ENCODE results near the gene DDIT3.

- TF ChIP-seq, protein P1, sequence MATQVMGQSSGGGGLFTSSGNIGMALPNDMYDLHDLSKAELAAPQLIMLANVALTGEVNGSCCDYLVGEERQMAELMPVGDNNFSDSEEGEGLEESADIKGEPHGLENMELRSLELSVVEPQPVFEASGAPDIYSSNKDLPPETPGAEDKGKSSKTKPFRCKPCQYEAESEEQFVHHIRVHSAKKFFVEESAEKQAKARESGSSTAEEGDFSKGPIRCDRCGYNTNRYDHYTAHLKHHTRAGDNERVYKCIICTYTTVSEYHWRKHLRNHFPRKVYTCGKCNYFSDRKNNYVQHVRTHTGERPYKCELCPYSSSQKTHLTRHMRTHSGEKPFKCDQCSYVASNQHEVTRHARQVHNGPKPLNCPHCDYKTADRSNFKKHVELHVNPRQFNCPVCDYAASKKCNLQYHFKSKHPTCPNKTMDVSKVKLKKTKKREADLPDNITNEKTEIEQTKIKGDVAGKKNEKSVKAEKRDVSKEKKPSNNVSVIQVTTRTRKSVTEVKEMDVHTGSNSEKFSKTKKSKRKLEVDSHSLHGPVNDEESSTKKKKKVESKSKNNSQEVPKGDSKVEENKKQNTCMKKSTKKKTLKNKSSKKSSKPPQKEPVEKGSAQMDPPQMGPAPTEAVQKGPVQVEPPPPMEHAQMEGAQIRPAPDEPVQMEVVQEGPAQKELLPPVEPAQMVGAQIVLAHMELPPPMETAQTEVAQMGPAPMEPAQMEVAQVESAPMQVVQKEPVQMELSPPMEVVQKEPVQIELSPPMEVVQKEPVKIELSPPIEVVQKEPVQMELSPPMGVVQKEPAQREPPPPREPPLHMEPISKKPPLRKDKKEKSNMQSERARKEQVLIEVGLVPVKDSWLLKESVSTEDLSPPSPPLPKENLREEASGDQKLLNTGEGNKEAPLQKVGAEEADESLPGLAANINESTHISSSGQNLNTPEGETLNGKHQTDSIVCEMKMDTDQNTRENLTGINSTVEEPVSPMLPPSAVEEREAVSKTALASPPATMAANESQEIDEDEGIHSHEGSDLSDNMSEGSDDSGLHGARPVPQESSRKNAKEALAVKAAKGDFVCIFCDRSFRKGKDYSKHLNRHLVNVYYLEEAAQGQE (IDR thresholded peaks at IDR 0.05; ENCODE audit: insufficient read depth in 1 of 2, low read depth in 2 of 2, low read length in 2 of 2): no peak
- no peak for TF ChIP-seq POLR2AphosphoS5 (IDR thresholded peaks at IDR 0.05; ENCODE audit: low read depth, low read length)
These were observed 33.2 kb downstream of the DDIT3 start for GRCh38 chr12:57487055-57487596.

Measured in PFSK-1 (cell line).